GM12878 (cell line): ENCODE measurements around the gene ANKRD6. TPM values are rescaled to one million over a fixed set of nuclear protein-coding genes. Genes with fewer than 3 reads are reported as not detected.

Source experiments
- ATAC-seq: fragments of 200-7000 bp; cut with Tn5 transposase; 3 replicates; pipeline ENCODE4 v1.9.1; 2020; ENCODE audit warnings: mild to moderate bottlenecking, moderate library complexity
- BruUV-seq: library from RNA; stranded (reverse); fragments of 400-500 nt; replicated peaks from 2 replicates; lab custom pipeline; 2021; lab: Mats Ljungman, UMichigan
- CTCF ChIA-PET: fragments of 300-600 bp; sonication (Branson Sonifier 250); formaldehyde crosslinking; extraction: SDS; loops from one replicate; lab custom pipeline; 2021; ENCODE audit warnings: inconsistent platforms; lab: Yijun Ruan, JAX
- POLR2A ChIA-PET: fragments of 350-600 bp; formaldehyde crosslinking; extraction: SDS; loops from one replicate; lab custom pipeline; 2021; ENCODE audit warnings: inconsistent platforms; lab: Charles Lee
- RAD21 ChIA-PET: fragments of 300-600 bp; sonication (Branson Sonifier 250); formaldehyde crosslinking; loops from one replicate; lab custom pipeline; 2023; ENCODE audit warnings: antibody characterized with exemption; ENCODE audit not compliant: unreplicated experiment; lab: Charles Lee
- SMC1A ChIA-PET: fragments of 300-600 bp; sonication (Branson Sonifier 250); formaldehyde crosslinking; loops from one replicate; lab custom pipeline; 2023; ENCODE audit not compliant: unreplicated experiment, uncharacterized antibody; lab: Charles Lee
- DNase-seq: peaks from one replicate; pipeline ENCODE4 v3.0.0-alpha.2; 2011; ENCODE audit warnings: low read depth, low spot score
- FAIRE-seq: peaks from 3 replicates; lab custom pipeline; 2011; peaks lifted over from hg19 to GRCh38; lab: Jason Lieb, UNC
- H2AFZ ChIP-seq: 2 replicates; pipeline ENCODE4 v1.6.0; 2011; ENCODE audit warnings: low read depth, low read length, control low read depth; ENCODE audit not compliant: control insufficient read depth
- H3K27ac ChIP-seq: 2 replicates; pipeline ENCODE4 v1.5.1; 2011; ENCODE audit warnings: control low read depth; ENCODE audit not compliant: control insufficient read depth, insufficient read depth
- H3K27me3 ChIP-seq, 2 experiments: replicated peaks in 1 of 2; 2 replicates each; pipeline versions ENCODE4 v1.6.0 to v1.6.1; 2011; ENCODE audit warnings: low read length in 1 of 2; ENCODE audit not compliant: control insufficient read depth in 2 of 2, insufficient read depth in 2 of 2
- H3K36me3 ChIP-seq, 2 experiments: 2 replicates each; pipeline ENCODE4 v1.5.1; 2011; ENCODE audit warnings: low read length in 1 of 2; ENCODE audit not compliant: control insufficient read depth in 2 of 2, insufficient read depth in 2 of 2
- H3K4me1 ChIP-seq: 2 replicates; pipeline ENCODE4 v1.6.1; 2011; ENCODE audit warnings: mild to moderate bottlenecking, low read length, moderate library complexity, mixed read lengths; ENCODE audit not compliant: control insufficient read depth, insufficient read depth
- H3K4me2 ChIP-seq: 2 replicates; pipeline ENCODE4 v1.6.0; 2011; ENCODE audit warnings: control low read depth; ENCODE audit not compliant: control insufficient read depth, insufficient read depth
- H3K4me3 ChIP-seq: fragments of 200-600 bp; sonication (generic); 2 replicates; pipeline ENCODE4 v1.5.1; 2016
- H3K79me2 ChIP-seq: 2 replicates; pipeline ENCODE4 v1.6.0; 2011; ENCODE audit warnings: low read length; ENCODE audit not compliant: control insufficient read depth, insufficient read depth
- H3K9ac ChIP-seq: 2 replicates; pipeline ENCODE4 v1.8.0; 2011; ENCODE audit warnings: low read length, control low read depth, mixed read lengths; ENCODE audit not compliant: control insufficient read depth, insufficient read depth
- H3K9me3 ChIP-seq: replicated peaks from 3 replicates; pipeline ENCODE4 v1.5.1; 2011; ENCODE audit warnings: mild to moderate bottlenecking, low read length; ENCODE audit not compliant: control insufficient read depth, insufficient read depth
- H4K20me1 ChIP-seq: 2 replicates; pipeline ENCODE4 v1.6.0; 2011; ENCODE audit not compliant: control insufficient read depth, insufficient read depth
- CUX1 ChIP-seq: IDR thresholded peaks from 2 replicates; pipeline ENCODE4 v1.6.1; 2012; ENCODE audit warnings: improper control_type of control experiment, low read depth, low read length; ENCODE audit not compliant: insufficient replicate concordance
- FOXK2 ChIP-seq: fragments of 450-650 bp; IDR thresholded peaks from 2 replicates; pipeline ENCODE4 v1.6.1; 2017; ENCODE audit warnings: mild to moderate bottlenecking, moderate library complexity
- KLF5 ChIP-seq: fragments of 450-650 bp; IDR thresholded peaks from 2 replicates; pipeline ENCODE4 v1.6.1; 2014; ENCODE audit warnings: mild to moderate bottlenecking; ENCODE audit not compliant: partially characterized antibody
- NFYA ChIP-seq: IDR thresholded peaks from 2 replicates; pipeline ENCODE4 v1.6.1; 2011; ENCODE audit warnings: low read depth, mild to moderate bottlenecking, low read length, improper control_type of control experiment, borderline replicate concordance
- POLR2AphosphoS5 ChIP-seq: IDR thresholded peaks from 2 replicates; pipeline ENCODE4 v1.6.1; 2011; ENCODE audit warnings: mild to moderate bottlenecking, low read length, inconsistent platforms
- STAT3 ChIP-seq: IDR thresholded peaks from 2 replicates; pipeline ENCODE4 v1.6.1; 2011; ENCODE audit warnings: low read depth, low read length, improper control_type of control experiment
- TBL1XR1 ChIP-seq: IDR thresholded peaks from 2 replicates; pipeline ENCODE4 v1.6.1; 2012; ENCODE audit warnings: low read depth, low read length, improper control_type of control experiment
- ZNF687 ChIP-seq: fragments of 450-650 bp; IDR thresholded peaks from 2 replicates; pipeline ENCODE4 v1.6.1; 2017; ENCODE audit warnings: mild to moderate bottlenecking, moderate library complexity
- WGBS: methylation state at CpG from one replicate; pipeline ENCODE4 v1.1.6; 2016; ENCODE audit warnings: low lambda C conversion rate; ENCODE audit not compliant: insufficient replicate concordance, insufficient coverage; ENCODE audit errors: missing lambda C conversion rate; 5-methylcytosine and 5-hydroxymethylcytosine counted together
- in situ Hi-C: fragments of 300-500 bp; cut with MboI; formaldehyde crosslinking; loops from 9 replicates; pipeline ENCODE4 v1.14.3; 2018; ENCODE audit warnings: mixed read lengths
- intact Hi-C: fragments of 100-400 bp; cut with micrococcal nuclease; formaldehyde crosslinking; loops from one replicate; pipeline ENCODE4 v1.14.2; 2022; ENCODE audit not compliant: unreplicated experiment
- polyA plus RNA-seq, 11 experiments: library from polyadenylated mRNA; depleted of rRNA in 4 of 11; unstranded in 6 of 11; stranded (reverse) in 5 of 11; fragments of >200 nt; fragmentation: Nextera tagmentation in 4 of 11; fragmentation: Illumina TruSeq in 1 of 11; extraction: Ambion mirVana in 4 of 11; extraction: Trizol in 1 of 11; gene quantifications; 1 replicate in 1 of 11; 2 replicates in 10 of 11; pipeline versions ENCODE4 v1.2.1 to v1.2.3, GENCODE V29; 2011 to 2016; ENCODE audit warnings: inconsistent platforms in 2 of 11, missing spikeins in 2 of 11, low read depth in 1 of 11
- total RNA-seq, 4 experiments: library from RNA; depleted of rRNA in 3 of 4; stranded (reverse); fragments of >200 nt in 3 of 4; fragmentation: Illumina TruSeq in 1 of 4; extraction: Trizol in 1 of 4; gene quantifications; 2 replicates each; pipeline versions ENCODE4 v1.2.1 to v1.2.3, GENCODE V29; 2013 to 2021
- TF ChIP-seq, protein P1 (sequence below): fragments of 150-350 bp; IDR thresholded peaks from 2 replicates; pipeline ENCODE4 v1.6.1; 2014; ENCODE audit warnings: mild to moderate bottlenecking, low read depth, low read length

ANKRD6 gene
- total and polyA plus RNA-seq, 10 of the 15 experiments (the other 5 are each of a cell fraction or from before 2014, with no cell fraction given): 0.03 to 0.90 (median 0.38) TPM

DNA sequence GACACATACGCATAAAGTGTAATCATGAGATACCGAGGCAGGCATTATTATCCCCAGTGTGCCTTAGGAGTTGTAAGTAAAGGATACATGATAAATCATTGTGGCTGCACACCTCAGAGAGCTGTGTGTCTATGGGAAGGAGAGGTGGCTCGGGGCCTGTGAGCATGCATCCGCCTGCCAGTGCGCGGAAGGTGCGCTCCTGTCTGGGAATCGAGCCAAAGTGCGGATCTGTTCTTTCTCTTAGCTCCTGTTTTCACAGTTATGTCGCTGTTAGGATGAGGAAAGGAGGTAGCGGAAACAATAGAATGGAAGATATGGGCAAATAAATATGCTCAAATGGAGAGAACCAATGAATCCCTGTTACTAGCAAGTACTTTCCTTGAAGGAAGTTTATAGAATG lies 98.0 kb downstream of the ANKRD6 start:
- ChIA-PET SMC1A (no interaction called here), POLR2A (no interaction called here), CTCF (no interaction called here), RAD21 (no interaction called here)
- Histone ChIP-seq H3K27ac (no peak overlapping the region), H3K9ac (no peak overlapping the region), H3K4me1 (no peaks in the 10 kb centered on the region), H3K36me3 (no peaks in the 10 kb centered on the region), H3K9me3 (no peaks in the 10 kb centered on the region), H3K79me2 (no peaks in the 10 kb centered on the region), H3K27me3 (no peaks in the 10 kb centered on the region), H2AFZ (no peak overlapping the region), H4K20me1 (no peaks in the 10 kb centered on the region), H3K4me3 (no peak overlapping the region), H3K4me2 (no peak overlapping the region)
- no peak for TF ChIP-seq STAT3
- no peak for TF ChIP-seq POLR2AphosphoS5
- TF ChIP-seq ZNF687: no peak
- no peak for TF ChIP-seq FOXK2
- TF ChIP-seq TBL1XR1: no peak
- TF ChIP-seq, protein P1, sequence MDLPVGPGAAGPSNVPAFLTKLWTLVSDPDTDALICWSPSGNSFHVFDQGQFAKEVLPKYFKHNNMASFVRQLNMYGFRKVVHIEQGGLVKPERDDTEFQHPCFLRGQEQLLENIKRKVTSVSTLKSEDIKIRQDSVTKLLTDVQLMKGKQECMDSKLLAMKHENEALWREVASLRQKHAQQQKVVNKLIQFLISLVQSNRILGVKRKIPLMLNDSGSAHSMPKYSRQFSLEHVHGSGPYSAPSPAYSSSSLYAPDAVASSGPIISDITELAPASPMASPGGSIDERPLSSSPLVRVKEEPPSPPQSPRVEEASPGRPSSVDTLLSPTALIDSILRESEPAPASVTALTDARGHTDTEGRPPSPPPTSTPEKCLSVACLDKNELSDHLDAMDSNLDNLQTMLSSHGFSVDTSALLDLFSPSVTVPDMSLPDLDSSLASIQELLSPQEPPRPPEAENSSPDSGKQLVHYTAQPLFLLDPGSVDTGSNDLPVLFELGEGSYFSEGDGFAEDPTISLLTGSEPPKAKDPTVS: no peak
- no peak for TF ChIP-seq CUX1
- no peak for TF ChIP-seq KLF5
- no peak for TF ChIP-seq NFYA
- ATAC-seq: no peak
- in situ Hi-C loops: no loop called here
- no TSS peak for BruUV-seq
- WGBS: 68% methylated on average over 11 of the region's 11 CpGs
- DNase-seq: no peak
- intact Hi-C loops: no loop called here
- FAIRE-seq: no peak
